GM10248 (cell line): ENCODE measurements around the gene CKAP2L.

Experiments used
- CTCF ChIA-PET: fragments of 300-600 bp; sonication (Branson Sonifier 250); formaldehyde crosslinking; extraction: SDS; loops from one replicate; lab custom pipeline; 2021; ENCODE audit warnings: antibody characterized with exemption; lab: Yijun Ruan, JAX
- POLR2A ChIA-PET: fragments of 350-650 bp; sonication (Branson Sonifier 250); formaldehyde crosslinking; extraction: SDS; loops from one replicate; lab custom pipeline; 2020; ENCODE audit warnings: antibody characterized with exemption; lab: Yijun Ruan, JAX
- DNase-seq: peaks from one replicate; pipeline ENCODE4 v3.0.0; 2012; ENCODE audit errors: extremely low spot score
- CTCF ChIP-seq: IDR thresholded peaks from 2 replicates; pipeline ENCODE4 v1.5.1; 2012; ENCODE audit warnings: mild to moderate bottlenecking, low read depth; ENCODE audit errors: extremely low read depth, missing control alignments, control extremely low read depth

CKAP2L gene

GRCh38 chr2:112760149-112760548, 4.3 kb downstream of the CKAP2L start:
- DNase-seq = no peak
- ChIA-PET POLR2A (no interaction called here), CTCF (interaction anchor here (1.1 to 6.4 kb wide), 6 partner anchors 8 to 182 kb away, joined by 3 to 39 read pairs (median 10); no protein-coding TSS in a partner anchor)
- no peak for TF ChIP-seq CTCF

GRCh38 chr2:112758711-112759110, 5.7 kb downstream of the CKAP2L start:
- ChIA-PET CTCF (interaction anchor here (1.2 to 6.4 kb wide), 2 partner anchors 9 to 168 kb away, joined by 3 to 39 read pairs; no protein-coding TSS in a partner anchor), POLR2A (no interaction called here)
- TF ChIP-seq CTCF = no peak
- DNase-seq = no peak

GRCh38 chr2:112757265-112757664, 7.1 kb downstream of the CKAP2L start:
- ChIA-PET POLR2A (no interaction called here), CTCF (interaction anchor here (1.1 to 6.4 kb wide), 3 partner anchors 8 to 170 kb away, joined by 3 to 39 read pairs (median 3); no protein-coding TSS in a partner anchor)
- TF ChIP-seq CTCF = no peak
- no peak for DNase-seq

- POLR2A ChIA-PET = no interaction called here
- TF ChIP-seq CTCF = no peak
- CTCF ChIA-PET = interaction anchor here (0.7 to 10.6 kb wide), 3 partner anchors 40 to 185 kb away, joined by 3 to 275 read pairs (median 162); no protein-coding TSS in a partner anchor
- DNase-seq = no peak
These were observed 8.2 kb downstream of the CKAP2L start for GRCh38 chr2:112756207-112756606.

GRCh38 chr2:112755444-112755843, 9.0 kb downstream of the CKAP2L start:
- ChIA-PET POLR2A (no interaction called here), CTCF (interaction anchor here (0.7 to 10.6 kb wide), 5 partner anchors 8 to 186 kb away, joined by 3 to 275 read pairs (median 7); partner anchors contain the start of gene CKAP2L)
- no peak for TF ChIP-seq CTCF
- DNase-seq = no peak

- POLR2A ChIA-PET = no interaction called here
- CTCF ChIA-PET = interaction anchor here (1.3 to 10.6 kb wide), 6 partner anchors 9 to 204 kb away, joined by 3 to 275 read pairs (median 10); partner anchors contain the start of gene CKAP2L
- no peak for DNase-seq
- no peak for TF ChIP-seq CTCF
These were observed 9.8 kb downstream of the CKAP2L start for GRCh38 chr2:112754564-112754963.
